PC-9 (cell line): ENCODE results near the gene ALK. TPM values are rescaled to one million over a fixed set of nuclear protein-coding genes. Genes with fewer than 3 reads are reported as not detected.

ENCODE experiments used
- BruUV-seq: library from RNA; stranded (reverse); fragments of 400-500 nt; replicated peaks from 2 replicates; lab custom pipeline; 2021; lab: Mats Ljungman, UMichigan
- CTCF ChIA-PET: fragments of 300-600 bp; sonication (Branson Sonifier 250); formaldehyde crosslinking; loops from one replicate; lab custom pipeline; 2022; ENCODE audit warnings: antibody characterized with exemption; lab: Charles Lee
- POLR2A ChIA-PET: fragments of 300-600 bp; sonication (Branson Sonifier 250); formaldehyde crosslinking; loops from one replicate; lab custom pipeline; 2022; ENCODE audit warnings: antibody characterized with exemption; ENCODE audit not compliant: unreplicated experiment; lab: Charles Lee
- DNase-seq, 2 experiments: peaks; one replicate each; pipeline versions ENCODE4 v3.0.0 to v3.0.0-alpha.2; 2015 to 2022; ENCODE audit warnings: mixed read lengths in 1 of 2
- H2AFZ ChIP-seq: fragments of 200-600 bp; sonication (generic); 2 replicates; pipeline ENCODE4 v1.8.1; 2017; ENCODE audit warnings: antibody characterized with exemption
- H3F3A ChIP-seq: fragments of 200-600 bp; sonication (generic); 2 replicates; pipeline ENCODE4 v1.8.1; 2017; ENCODE audit warnings: antibody characterized with exemption, mild to moderate bottlenecking, low read depth; ENCODE audit not compliant: insufficient read depth
- H3K27ac ChIP-seq: fragments of 200-600 bp; sonication (generic); 2 replicates; pipeline ENCODE4 v1.6.1; 2016; ENCODE audit warnings: mixed run types
- H3K27me3 ChIP-seq: fragments of 200-600 bp; sonication (generic); 2 replicates; pipeline ENCODE4 v1.6.1; 2016; ENCODE audit warnings: low read depth, mixed run types; ENCODE audit not compliant: insufficient read depth
- H3K36me3 ChIP-seq: fragments of 200-600 bp; sonication (generic); 2 replicates; pipeline ENCODE4 v1.6.1; 2016; ENCODE audit warnings: low read depth, mixed run types
- H3K4me1 ChIP-seq: fragments of 200-600 bp; sonication (generic); replicated peaks from 2 replicates; pipeline ENCODE4 v1.6.1; 2016; ENCODE audit warnings: mixed run types; ENCODE audit not compliant: insufficient read depth
- H3K4me2 ChIP-seq: fragments of 200-600 bp; sonication (generic); 2 replicates; pipeline ENCODE4 v1.6.1; 2017; ENCODE audit warnings: mixed run types
- H3K4me3 ChIP-seq: fragments of 200-600 bp; sonication (generic); 2 replicates; pipeline ENCODE4 v1.6.1; 2016; ENCODE audit warnings: mixed run types
- H3K79me2 ChIP-seq: fragments of 200-600 bp; sonication (generic); 2 replicates; pipeline ENCODE4 v1.6.1; 2017; ENCODE audit warnings: low read depth, mixed run types
- H3K9me2 ChIP-seq: fragments of 200-600 bp; sonication (generic); 2 replicates; pipeline ENCODE4 v1.8.1; 2017; ENCODE audit warnings: mild to moderate bottlenecking; ENCODE audit not compliant: insufficient read depth
- H3K9me3 ChIP-seq: fragments of 200-600 bp; sonication (generic); 2 replicates; pipeline ENCODE4 v1.8.1; 2016; ENCODE audit warnings: low read depth; ENCODE audit not compliant: insufficient read depth
- H4K20me1 ChIP-seq: fragments of 200-600 bp; sonication (generic); 2 replicates; pipeline ENCODE4 v1.8.1; 2017; ENCODE audit not compliant: insufficient read depth
- EZH2 ChIP-seq: fragments of 200-600 bp; sonication (generic); IDR thresholded peaks from 2 replicates; pipeline ENCODE4 v1.8.0; 2017; ENCODE audit warnings: antibody characterized with exemption, low read depth
- intact Hi-C: fragments of 100-400 bp; cut with micrococcal nuclease; formaldehyde crosslinking; loops from one replicate; pipeline ENCODE4 v1.10.0; 2022; ENCODE audit not compliant: unreplicated experiment
- total RNA-seq: library from RNA; stranded (reverse); gene quantifications from 2 replicates; pipeline ENCODE4 v1.2.3, GENCODE V29; 2021
- TF ChIP-seq, protein P1 (sequence below): fragments of 200-600 bp; sonication (generic); conservative IDR thresholded peaks from 2 replicates; pipeline ENCODE4 v1.6.1; 2017; ENCODE audit warnings: mixed run types, antibody characterized with exemption, mild to moderate bottlenecking, moderate library complexity

ALK gene
- total RNA-seq, 1 experiment from 2014 or later: not detected

DNA sequence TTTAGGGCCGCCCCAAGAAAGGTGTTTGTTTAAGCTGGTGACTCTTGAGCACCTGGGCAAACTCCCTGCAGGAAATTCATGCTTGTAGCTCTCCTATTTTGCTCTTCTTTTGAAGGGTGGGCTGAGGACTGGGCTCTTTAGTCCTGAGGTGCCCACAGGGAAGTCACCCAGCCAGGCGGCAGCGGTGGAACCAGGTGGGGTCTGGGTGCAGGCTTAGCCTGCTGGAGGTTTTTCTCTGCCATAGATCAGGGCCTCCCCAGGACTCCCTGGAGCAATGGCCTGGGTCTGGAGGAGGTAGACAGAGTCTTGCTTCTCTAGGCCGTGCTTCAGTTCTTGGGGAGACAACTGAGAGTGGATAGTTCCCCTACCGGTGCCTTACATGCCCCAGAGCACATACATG lies 706.3 kb downstream of the ALK start:
- Histone ChIP-seq H3F3A (no peaks in the 10 kb centered on the region; the same call in 1 of the 2 replicates), H4K20me1 (no peaks in the 10 kb centered on the region), H3K9me3 (no peaks in the 10 kb centered on the region), H3K4me2 (no peak overlapping the region), H3K9me2 (no peaks in the 10 kb centered on the region), H3K4me1 (no peaks in the 10 kb centered on the region), H3K27ac (no peak overlapping the region), H3K79me2 (no peaks in the 10 kb centered on the region), H3K27me3 (0 out of 2 replicates have a peak, but pooled peaks cover 7% of the 10 kb centered on the region), H3K36me3 (no peaks in the 10 kb centered on the region), H3K4me3 (no peak overlapping the region), H2AFZ (no peak overlapping the region)
- TF ChIP-seq, protein P1, sequence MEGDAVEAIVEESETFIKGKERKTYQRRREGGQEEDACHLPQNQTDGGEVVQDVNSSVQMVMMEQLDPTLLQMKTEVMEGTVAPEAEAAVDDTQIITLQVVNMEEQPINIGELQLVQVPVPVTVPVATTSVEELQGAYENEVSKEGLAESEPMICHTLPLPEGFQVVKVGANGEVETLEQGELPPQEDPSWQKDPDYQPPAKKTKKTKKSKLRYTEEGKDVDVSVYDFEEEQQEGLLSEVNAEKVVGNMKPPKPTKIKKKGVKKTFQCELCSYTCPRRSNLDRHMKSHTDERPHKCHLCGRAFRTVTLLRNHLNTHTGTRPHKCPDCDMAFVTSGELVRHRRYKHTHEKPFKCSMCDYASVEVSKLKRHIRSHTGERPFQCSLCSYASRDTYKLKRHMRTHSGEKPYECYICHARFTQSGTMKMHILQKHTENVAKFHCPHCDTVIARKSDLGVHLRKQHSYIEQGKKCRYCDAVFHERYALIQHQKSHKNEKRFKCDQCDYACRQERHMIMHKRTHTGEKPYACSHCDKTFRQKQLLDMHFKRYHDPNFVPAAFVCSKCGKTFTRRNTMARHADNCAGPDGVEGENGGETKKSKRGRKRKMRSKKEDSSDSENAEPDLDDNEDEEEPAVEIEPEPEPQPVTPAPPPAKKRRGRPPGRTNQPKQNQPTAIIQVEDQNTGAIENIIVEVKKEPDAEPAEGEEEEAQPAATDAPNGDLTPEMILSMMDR: no peak
- TF ChIP-seq EZH2: no peak
- no peak for DNase-seq
- ChIA-PET CTCF (no interaction called here), POLR2A (no interaction called here)
- BruUV-seq: no TSS peak
- intact Hi-C loops: no loop called here

DNA sequence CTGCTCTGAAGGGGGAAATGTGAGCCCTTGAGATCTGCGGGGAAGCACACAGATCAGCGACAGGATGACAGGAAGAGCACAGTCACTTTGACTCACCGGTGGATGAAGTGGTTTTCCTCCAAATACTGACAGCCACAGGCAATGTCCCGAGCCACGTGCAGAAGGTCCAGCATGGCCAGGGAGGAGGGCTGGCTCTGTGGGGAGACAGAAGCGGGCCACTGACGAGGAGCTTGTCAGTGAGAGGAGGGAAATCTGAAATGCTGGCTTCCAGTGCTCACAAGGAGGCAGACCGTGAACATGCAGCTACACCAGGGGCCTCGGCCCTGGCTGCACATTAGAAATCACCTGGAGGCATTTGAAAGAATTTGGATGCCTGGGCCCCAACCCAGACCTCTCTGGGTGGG lies 707.5 kb downstream of the ALK start:
- no TSS peak for BruUV-seq
- intact Hi-C loops: no loop called here
- no peak for DNase-seq

DNA sequence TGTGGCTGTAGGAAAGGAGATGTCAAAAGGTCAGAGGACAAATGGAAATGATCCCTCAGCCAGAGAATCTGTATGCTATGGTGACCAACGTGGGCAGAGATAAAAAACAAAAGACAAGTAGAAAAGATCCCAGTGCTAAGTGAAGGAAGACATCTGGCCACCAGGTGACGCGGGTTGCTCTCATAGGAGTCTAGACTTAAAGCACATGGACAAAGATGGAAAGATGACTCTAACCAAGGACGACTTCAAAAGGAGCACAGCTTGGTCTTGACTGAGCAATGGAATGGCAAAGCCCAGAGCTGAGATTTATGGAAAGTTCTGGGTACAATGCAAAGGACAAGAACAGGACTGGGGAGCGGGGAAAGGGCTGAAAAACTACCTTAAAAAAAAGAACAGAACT lies 709.4 kb downstream of the ALK start:
- Histone ChIP-seq H3K4me2 (no peak overlapping the region), H3K27me3 (no peaks in the 10 kb centered on the region), H4K20me1 (no peaks in the 10 kb centered on the region), H3K9me2 (no peaks in the 10 kb centered on the region), H2AFZ (no peak overlapping the region), H3K9me3 (no peaks in the 10 kb centered on the region), H3K4me1 (no peaks in the 10 kb centered on the region), H3K4me3 (no peak overlapping the region), H3F3A (no peaks in the 10 kb centered on the region; the same call in 1 of the 2 replicates), H3K36me3 (no peaks in the 10 kb centered on the region), H3K79me2 (no peaks in the 10 kb centered on the region), H3K27ac (no peak overlapping the region)
- no TSS peak for BruUV-seq
- DNase-seq: no peak
- CTCF ChIA-PET: no interaction called here
- TF ChIP-seq, protein P1: no peak
- no peak for TF ChIP-seq EZH2
- POLR2A ChIA-PET: interaction anchor here (1.0 kb wide), 1 partner anchor 106 kb away, joined by 3 read pairs; no protein-coding TSS in a partner anchor
- intact Hi-C loops: no loop called here

More for the DNA sequence above, 707.5 kb downstream of the ALK start:
- no peaks in the 10 kb centered on the region for H3K79me2 ChIP-seq
- H3K9me3 ChIP-seq: no peaks in the 10 kb centered on the region
- H3K9me2 ChIP-seq: no peaks in the 10 kb centered on the region
- H3K27ac ChIP-seq: no peak overlapping the region
- POLR2A ChIA-PET: no interaction called here
- no peak overlapping the region for H2AFZ ChIP-seq
- no peaks in the 10 kb centered on the region for H3K4me1 ChIP-seq
- CTCF ChIA-PET: no interaction called here
- no peak overlapping the region for H3K4me2 ChIP-seq
- H3K27me3 ChIP-seq: 0 out of 2 replicates have a peak, but pooled peaks cover 1% of the 10 kb centered on the region
- H4K20me1 ChIP-seq: no peaks in the 10 kb centered on the region
- TF ChIP-seq, protein P1: no peak
- TF ChIP-seq EZH2: no peak
- no peaks in the 10 kb centered on the region; the same call in 1 of the 2 replicates for H3F3A ChIP-seq
- H3K36me3 ChIP-seq: no peaks in the 10 kb centered on the region
- H3K4me3 ChIP-seq: no peak overlapping the region
